HEK293 (cell line): ENCODE results near the gene ASF1B.

ENCODE experiments used
- FEZF1 ChIP-seq: fragments of 450-650 bp; formaldehyde crosslinking; IDR thresholded peaks from 2 replicates; pipeline ENCODE4 v1.5.1; 2016; ENCODE audit warnings: missing biosample characterization, missing genetic modification characterization
- GLIS2 ChIP-seq: fragments of 450-650 bp; formaldehyde crosslinking; IDR thresholded peaks from 2 replicates; pipeline ENCODE4 v1.5.1; 2016; ENCODE audit warnings: missing biosample characterization, missing genetic modification characterization
- INSM2 ChIP-seq: fragments of 450-650 bp; formaldehyde crosslinking; IDR thresholded peaks from 2 replicates; pipeline ENCODE4 v1.5.1; 2016; ENCODE audit warnings: missing biosample characterization, missing genetic modification characterization
- PRDM2 ChIP-seq: fragments of 450-650 bp; formaldehyde crosslinking; IDR thresholded peaks from 2 replicates; pipeline ENCODE4 v1.5.1; 2016; ENCODE audit warnings: missing biosample characterization, missing genetic modification characterization, borderline replicate concordance
- ZBTB10 ChIP-seq: fragments of 450-650 bp; formaldehyde crosslinking; IDR thresholded peaks from 2 replicates; pipeline ENCODE4 v1.5.1; 2016; ENCODE audit warnings: missing biosample characterization, missing genetic modification characterization
- ZBTB26 ChIP-seq: fragments of 450-650 bp; formaldehyde crosslinking; optimal IDR thresholded peaks from 2 replicates; pipeline ENCODE3; 2016; ENCODE audit warnings: missing biosample characterization, mild to moderate bottlenecking, missing genetic modification characterization
- ZBTB7A ChIP-seq: fragments of 450-650 bp; formaldehyde crosslinking; IDR thresholded peaks from 2 replicates; pipeline ENCODE4 v1.5.1; 2016; ENCODE audit warnings: low read depth, missing biosample characterization, missing genetic modification characterization
- ZFP69B ChIP-seq: fragments of 450-650 bp; formaldehyde crosslinking; IDR thresholded peaks from 2 replicates; pipeline ENCODE4 v1.5.1; 2016; ENCODE audit warnings: missing biosample characterization, missing genetic modification characterization
- ZIC2 ChIP-seq: fragments of 450-650 bp; formaldehyde crosslinking; IDR thresholded peaks from 2 replicates; pipeline ENCODE4 v1.5.1; 2016; ENCODE audit warnings: missing biosample characterization, missing genetic modification characterization
- ZNF148 ChIP-seq: fragments of 450-650 bp; formaldehyde crosslinking; IDR thresholded peaks from 2 replicates; pipeline ENCODE4 v1.5.0; 2017; ENCODE audit warnings: missing biosample characterization, missing genetic modification characterization, borderline replicate concordance
- ZNF398 ChIP-seq: fragments of 450-650 bp; formaldehyde crosslinking; IDR thresholded peaks from 2 replicates; pipeline ENCODE4 v1.5.1; 2017; ENCODE audit warnings: missing biosample characterization, missing genetic modification characterization
- ZNF585B ChIP-seq: fragments of 450-650 bp; formaldehyde crosslinking; IDR thresholded peaks from 2 replicates; pipeline ENCODE4 v1.5.1; 2016; ENCODE audit warnings: missing biosample characterization, missing genetic modification characterization
- ZNF660 ChIP-seq: fragments of 450-650 bp; IDR thresholded peaks from 2 replicates; pipeline ENCODE4 v1.5.1; 2018; ENCODE audit warnings: missing biosample characterization, mild to moderate bottlenecking, missing genetic modification characterization
- ZNF792 ChIP-seq: fragments of 450-650 bp; formaldehyde crosslinking; IDR thresholded peaks from 2 replicates; pipeline ENCODE4 v1.5.1; 2016; ENCODE audit warnings: missing biosample characterization, missing genetic modification characterization

The ASF1B gene

GRCh38 chr19:14116918-14117578 lies 19.3 kb downstream of the ASF1B start (continued):
- no peak for TF ChIP-seq INSM2
- peak; percentile 69 for TF ChIP-seq ZIC2 (tag by site-specific recombination)
- TF ChIP-seq ZBTB26 (tag by site-specific recombination), result peak; percentile 12
- TF ChIP-seq ZFP69B, result no peak
- TF ChIP-seq ZNF585B (tag by site-specific recombination), result no peak
- peak; percentile 90 for TF ChIP-seq ZNF398 (tag by site-specific recombination)
- peak; percentile 69; the same call in 1 of the 2 replicates for TF ChIP-seq ZBTB10 (tag by site-specific recombination)
- no peak for TF ChIP-seq PRDM2 (tag by site-specific recombination)
- TF ChIP-seq GLIS2 (tag by site-specific recombination), result peak; percentile 72
- TF ChIP-seq ZNF792 (tag by site-specific recombination), result peak; percentile 37; the same call in 1 of the 2 replicates
- no peak for TF ChIP-seq ZNF148 (tag by site-specific recombination)
- no peak for TF ChIP-seq ZBTB7A (tag by site-specific recombination)
- 0 out of 2 replicates have a peak, but pooled peaks have one; percentile 49 for TF ChIP-seq ZNF660
- no peak for TF ChIP-seq FEZF1
